HK-2 (cell line): ENCODE results near the gene EFCAB8.

ENCODE experiments used
- DNase-seq: peaks from one replicate; pipeline ENCODE4 v3.0.0-alpha.2; 2018; ENCODE audit not compliant: unreplicated experiment

Gene EFCAB8, protein sequence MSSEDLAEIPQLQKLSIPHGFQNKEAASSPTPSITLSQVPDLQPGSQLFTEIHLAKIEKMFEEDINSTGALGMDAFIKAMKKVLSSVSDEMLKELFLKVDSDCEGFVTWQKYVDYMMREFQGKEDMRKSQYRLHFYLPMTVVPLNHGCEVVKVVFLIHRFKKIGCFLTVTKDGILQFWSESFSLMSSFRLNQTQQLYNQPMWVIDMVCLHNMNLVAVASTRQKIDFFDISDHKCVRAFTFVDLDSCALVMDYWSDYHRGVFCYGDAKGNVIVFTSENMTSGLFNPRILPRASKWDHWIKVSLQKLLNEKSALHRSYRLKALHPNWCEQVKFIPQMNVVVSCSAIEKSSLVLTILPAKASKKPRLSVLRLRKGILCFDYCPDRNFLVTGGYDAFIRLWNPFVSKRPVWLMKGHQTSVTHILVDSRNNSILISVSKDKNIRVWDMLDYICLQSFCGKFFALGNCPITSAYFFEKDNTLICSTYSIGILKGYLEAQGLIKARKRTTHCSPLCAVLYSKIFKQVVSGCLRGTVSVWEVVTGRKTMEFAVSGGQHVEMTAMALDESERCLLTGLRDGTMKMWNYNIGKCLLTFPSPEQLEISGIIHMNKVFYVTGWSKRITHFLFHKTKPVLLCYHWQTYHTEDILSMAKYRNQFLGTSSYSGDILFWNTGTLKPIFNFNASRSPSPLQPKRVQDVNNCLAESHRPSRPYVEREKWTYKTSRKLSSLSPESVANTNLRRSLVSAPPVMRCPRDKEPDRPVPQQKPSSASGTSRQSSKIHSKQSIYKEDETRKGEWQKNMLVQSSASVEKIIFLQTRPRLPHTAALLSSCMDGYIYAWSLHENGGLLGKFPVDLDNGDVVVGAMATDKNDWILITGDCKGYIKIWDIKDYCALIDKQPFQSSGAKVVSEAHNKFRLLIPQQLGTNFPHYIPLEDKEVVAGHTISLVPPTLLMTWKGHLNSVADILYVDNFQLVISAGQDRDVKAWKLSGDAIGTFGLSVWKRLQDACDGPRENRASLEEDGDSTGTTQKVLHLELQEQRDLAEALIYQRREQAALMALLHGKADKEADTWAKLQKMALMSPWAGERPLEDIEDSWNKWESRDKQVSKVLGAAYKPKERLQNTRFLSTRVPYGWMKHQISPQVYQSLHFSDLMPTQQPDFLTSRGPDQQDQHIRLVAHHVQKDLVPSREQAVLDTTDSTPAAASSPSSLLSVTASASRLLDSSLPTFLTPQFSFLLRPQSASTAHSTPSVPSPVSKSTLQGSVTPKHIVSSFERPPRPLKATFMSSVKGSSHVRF

DNA sequence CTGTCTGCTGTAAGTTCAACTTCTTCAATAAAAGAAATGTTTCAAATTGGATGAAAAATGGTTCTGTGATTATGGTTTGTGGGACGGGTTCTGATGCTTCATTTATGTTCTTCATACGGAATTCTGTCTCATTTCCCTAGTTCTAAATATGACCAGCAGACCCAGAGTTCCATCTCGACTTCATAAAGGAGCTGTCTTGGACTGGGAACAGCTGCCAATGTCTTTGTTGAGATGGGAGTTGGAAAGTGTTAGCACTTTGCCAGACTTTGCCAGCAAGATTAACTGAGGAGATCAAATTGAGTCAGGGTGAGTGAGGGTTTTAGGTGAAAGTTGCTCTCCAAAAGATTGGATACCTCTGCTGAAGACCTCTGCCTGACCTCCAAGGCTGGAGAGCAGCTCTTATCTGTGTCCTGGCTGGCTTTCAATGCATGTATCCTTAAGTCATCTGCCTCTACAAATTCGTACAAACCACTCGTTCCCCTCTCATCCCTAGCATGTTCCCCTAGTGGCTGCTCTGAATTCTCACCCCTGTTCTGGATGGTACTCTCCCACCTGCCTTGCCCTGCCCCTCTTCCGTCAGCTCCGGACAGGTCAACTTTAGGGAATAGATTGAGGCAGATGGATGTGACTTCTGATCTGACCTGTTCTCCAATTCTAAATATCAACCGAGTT, at the start of gene EFCAB8:
EFCAB8 (plus strand) TSS at position 223 of the 672 bp plus-strand sequence. CDS start 4,870 bp downstream, outside the sequence.
- no peak for DNase-seq

DNA sequence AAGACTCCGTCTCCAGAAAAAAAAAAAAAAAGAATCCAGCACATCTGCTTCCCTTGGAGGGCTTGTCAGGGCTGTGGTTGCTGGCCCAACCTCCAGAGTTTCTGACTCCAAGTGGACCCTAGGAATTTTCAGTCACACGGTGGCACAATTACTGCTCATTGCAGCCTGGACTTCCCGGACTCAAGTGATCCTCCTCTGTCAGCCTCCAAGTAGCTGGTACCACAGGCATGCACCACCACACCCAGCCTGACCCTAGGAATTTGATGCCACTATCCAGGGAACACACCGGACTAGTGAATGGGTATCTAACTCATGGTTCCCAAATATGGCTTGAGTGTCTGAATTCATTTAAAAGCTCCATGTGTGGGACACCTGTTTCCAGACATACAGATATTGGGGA, 48.8 kb upstream of the EFCAB8 start:
- no peak for DNase-seq

DNA sequence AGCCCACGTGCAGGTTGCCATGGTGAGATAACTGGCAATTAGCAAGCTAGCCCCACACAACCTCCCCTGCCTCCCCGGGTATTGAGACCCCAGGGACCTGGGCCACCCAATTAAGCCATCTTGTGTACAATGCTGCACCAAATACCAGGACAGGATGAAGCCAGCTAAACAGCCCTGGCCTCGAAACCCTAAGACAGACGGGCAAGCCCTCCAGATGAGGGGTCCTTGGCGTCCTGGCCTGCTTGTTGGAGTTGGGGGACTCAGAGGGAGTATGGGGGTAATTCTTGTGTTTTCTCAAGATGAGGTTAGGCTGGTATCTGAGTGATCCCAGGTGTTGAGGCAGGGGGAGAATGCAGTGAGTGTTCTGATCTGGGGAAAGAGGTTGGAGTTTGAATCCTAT, 47.8 kb upstream of the EFCAB8 start:
- DNase-seq: no peak

DNA sequence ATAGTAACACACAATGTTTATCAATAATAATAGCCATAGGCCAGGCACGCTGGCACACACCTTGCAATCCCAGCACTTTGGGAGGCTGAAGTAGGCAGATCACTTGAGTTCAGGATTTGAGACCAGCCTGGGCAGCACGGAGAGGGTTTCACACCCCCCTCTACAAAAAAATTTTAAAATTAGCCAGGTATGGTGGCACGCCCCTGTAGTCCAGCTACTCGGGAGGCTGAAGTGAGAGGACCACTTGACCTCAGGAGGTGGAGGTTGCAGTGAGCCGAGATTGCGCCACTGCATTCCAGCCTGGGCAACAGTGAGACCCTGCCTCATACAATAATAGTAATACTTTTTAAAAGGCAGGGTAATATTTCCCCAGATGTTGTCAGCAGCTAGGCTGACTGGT, 46.8 kb upstream of the EFCAB8 start:
- DNase-seq: no peak

DNA sequence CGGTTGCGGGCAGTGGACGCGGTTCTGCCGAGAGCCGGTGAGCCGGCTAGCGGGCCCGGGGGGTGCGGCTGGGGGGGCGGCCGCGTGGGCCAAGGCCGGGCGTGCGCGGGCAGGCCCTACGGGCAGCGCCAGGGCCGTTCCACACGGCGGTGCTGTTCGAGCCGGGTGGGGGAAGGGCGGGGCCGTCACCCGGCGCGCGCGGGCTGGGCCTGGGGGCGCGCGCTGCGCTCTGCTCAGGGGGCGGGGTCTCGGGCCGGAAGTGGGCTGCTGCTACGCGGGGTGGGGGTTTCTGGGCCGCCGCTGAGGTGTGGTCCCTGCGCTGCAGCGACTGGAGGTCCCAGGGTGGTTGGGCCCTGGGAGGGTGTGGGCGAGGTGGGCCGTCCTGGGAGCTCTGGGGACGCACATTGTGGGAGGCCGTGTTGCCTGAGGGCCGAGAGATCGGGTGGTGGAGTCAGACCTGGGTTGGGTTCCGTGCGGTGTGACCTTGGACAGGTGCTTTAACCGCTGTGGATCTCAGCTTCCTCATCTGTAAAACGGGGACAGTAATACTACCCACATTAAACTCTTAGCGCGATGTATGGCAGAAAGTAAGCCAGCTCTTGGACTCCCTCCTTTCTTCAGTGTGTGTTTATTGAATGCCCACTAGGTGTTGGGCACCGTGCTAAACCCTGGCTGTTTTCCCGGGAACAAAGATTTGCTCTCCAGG, 38.6 kb upstream of the EFCAB8 start:
- DNase-seq: peak; percentile 88

DNA sequence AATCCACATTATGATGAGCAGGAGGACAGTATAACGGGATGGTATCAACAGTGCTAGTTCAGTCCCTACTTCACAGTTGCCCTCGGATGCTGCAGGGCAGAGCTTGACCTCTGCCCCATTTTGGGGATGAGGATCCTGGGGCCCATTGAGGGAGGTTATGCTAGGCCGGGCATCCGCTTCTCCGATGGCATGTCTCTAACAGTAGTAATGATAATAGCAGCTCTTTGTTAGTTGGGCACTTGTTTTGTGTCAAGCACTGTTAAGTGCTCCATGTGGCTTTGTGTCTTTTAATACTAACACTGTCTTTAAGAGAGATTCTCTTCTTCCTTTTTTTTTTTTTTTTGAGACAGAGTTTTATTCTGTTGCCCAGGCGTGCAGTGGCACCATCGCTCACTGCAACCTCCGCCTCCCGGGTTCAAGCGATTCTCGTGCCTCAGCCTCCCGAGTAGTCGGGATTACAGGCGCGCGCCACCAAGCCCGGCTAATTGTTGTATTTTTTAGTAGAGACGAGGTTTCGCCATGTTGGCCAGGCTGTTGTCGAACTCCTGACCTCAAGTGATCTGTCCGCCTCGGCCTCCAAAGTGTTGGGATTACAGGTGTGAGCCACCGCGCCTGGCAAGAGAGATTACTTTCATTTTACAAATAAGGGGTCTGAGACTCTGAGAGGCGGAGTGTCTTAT, 37.9 kb upstream of the EFCAB8 start:
- DNase-seq: no peak

DNA sequence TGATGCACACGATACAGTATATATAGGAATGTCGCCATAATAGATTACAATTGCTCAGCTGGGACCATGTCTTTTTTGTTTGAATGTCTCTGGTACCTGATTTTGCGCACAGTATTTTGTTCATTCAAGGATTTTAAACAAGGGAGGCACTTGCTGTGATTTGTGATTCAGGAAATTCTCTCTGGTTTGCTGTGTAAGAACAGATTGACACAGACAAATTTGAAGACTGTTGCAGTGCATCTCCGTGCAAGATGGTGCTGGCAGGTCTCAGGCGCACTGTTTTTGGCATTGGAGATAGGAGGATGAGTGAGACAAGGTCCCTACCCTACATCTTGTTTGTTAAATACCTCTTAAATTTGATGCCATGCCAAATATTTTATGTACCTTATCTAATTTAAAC, 36.5 kb upstream of the EFCAB8 start:
- no peak for DNase-seq

DNA sequence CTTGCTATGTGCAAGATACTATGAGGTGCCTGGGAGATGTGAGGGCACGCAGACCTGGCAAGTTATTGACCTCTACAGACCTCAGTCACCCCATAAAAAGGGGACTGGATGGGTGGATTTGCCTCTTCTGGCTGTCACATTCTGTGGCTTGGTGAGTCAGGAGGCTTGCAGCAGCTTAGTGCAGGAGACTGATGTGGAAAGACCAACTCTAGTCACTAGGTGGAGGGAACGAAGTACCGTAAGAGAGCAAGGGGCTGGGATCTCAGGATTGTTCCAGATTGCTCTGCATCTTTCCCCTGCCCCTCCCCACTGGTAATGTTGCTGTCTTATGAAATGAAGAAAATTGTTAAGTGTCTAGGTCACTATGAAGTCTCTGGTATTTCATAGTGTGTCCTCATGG, 35.6 kb upstream of the EFCAB8 start:
- peak; percentile 55 for DNase-seq

DNA sequence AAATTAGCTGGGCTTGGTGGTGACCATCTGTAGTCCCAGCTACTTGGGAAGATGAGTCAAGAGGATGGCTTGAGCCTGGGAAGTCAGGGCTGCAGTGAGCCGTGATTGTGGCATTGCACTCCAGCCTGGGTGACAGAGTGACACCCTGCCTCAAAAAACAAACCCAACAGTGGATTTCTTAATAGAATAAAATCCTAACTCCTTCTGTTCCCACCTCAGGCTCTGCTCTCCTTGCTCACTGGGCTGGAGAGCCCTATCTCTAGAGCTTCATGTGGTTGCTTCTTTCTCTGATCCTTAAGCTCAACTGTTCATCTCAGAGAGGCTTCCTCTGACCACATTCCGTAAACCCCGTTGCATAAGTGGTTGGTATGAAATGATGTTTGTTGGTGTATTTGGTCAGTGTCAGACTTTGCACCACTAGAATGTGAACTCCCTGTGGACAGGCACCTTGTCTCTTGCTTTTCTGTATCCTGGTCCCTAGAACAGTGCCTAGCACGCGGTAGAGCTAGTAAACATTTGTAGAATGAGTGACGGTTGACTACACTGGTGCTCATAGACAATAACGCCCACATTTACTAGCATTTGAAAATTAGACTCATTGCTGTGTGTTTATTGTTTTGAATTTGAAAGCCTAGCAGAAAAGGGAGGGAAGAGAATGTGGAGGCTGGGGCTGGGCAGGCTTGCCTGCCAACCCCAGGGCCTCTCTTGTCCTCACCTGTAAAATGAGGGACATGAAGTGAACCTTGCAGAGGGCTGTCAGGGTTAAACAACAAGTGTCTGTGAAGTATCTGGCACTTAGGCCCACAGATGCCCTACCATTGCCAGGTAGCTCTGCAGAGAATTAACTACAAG, 34.8 kb upstream of the EFCAB8 start:
- DNase-seq: no peak

DNA sequence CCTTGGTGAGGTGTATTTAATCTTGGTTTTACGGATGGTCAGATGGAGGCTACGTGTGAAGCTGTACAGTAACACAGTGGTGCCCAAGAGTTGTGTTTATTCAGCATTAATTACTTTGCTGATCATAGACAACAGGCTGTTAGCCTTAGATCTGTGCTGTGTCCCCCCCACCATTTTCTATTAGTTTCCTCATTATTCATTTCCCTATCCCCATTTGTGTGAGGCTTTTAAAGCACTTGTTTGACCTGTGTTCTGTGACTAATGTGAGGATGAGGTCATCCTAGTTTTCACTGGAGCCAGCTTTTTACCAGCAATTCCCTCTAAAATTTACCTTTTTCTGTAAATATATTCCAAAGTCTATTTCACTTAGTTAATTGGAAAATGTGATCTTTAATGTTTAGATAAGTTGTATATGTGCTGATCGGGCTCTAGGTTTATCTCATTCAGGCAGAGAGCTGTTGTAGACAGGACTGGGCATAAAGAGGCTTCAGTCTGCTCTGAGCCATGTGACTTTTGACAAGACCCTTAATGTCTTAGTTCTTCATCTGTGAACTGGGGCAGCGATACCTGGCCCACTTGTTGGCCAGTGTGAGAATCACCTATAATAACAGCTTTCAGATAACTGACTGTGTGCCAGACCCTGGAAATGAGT, 30.6 kb upstream of the EFCAB8 start:
- no peak for DNase-seq

DNA sequence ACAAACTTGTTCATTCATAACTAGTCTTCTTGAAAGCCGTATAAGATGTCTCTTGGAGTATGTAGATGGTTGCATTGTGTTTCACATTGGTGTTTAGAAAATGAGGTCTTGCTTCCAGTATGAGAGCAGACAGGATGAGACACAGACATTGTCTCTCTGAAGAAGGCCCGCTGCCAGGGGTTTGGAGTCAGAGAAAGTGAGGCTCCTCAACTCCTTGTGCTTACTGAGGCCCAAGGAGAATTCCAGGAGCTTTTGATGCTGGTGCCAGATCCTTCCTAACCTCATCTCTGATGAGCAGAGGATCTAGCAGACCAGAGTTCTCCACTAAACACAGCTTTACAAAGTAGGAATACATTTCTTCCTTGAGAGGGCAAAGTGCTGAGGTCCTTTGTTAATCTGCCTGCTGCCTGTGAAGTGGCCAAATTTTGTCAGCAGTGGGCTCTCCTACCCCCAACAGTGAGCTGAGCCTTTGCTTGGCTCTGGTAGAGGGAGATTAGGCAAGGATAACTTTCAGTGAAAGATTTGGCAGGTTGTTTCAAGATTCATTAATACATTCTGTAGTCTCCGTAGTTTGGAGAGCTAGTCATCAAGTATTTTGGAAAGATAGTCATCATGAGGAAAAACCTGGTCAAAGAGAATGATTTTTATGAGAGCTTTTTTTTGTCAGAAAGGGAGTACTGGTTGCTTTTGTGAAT, 29.3 kb upstream of the EFCAB8 start:
- DNase-seq: no peak

DNA sequence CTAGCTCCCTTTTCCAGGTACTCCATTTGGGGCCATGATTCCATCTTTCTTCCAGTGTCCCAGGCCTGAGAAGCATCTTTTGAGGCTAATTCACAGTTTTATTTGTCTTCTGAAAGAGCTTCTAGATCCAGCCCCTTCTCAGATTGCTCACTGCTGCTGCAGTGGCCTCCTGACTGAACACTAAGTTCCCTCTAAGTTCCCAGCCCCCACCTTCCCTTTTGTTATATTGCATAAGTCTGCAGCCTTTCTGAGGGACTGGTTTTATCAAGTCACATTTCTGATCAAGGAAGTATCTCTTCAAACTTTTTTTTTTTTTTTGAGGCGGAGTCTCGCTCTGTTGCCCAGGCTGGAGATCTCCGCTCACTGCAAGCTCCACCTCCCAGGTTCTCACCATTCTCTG, 28.3 kb upstream of the EFCAB8 start:
- no peak for DNase-seq

DNA sequence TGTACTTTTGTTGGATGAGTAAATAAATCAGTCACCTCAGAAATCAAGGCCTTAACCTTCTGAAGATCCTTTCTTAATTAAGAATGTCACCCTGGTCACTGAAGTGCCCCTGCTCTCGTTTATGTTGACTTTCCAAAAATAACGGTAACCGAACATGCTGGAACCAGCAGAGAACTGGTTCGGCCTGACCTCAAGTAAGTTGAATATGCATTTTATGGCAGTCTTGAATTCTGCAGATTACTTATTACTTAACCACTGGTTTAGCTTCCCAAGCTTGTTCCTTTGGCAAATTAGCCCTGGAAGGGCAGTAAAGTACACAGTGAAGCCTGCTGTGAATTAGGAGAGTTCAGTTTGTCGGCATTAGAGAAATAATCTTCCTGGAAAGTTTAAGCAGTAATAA, 26.7 kb upstream of the EFCAB8 start:
- no peak for DNase-seq

DNA sequence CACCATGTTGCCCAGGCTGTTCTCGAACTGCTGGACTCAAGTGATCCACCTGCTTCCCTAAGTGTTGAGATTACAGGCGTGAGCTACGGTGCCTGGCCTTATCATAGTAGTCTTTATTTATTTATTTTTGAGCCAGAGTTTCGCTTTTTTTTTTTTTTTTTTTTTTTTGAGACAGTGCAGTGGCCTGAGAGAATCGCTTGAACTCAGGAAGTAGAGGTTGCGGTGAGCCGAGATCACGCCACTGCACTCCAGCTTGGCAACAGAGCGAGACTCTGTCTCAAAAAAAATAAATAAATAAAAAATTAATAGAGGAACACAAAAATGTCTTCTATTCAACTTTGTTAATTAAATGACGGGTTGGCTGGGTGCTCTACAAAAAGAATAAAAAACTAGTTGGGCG, 26.1 kb upstream of the EFCAB8 start:
- DNase-seq: no peak

DNA sequence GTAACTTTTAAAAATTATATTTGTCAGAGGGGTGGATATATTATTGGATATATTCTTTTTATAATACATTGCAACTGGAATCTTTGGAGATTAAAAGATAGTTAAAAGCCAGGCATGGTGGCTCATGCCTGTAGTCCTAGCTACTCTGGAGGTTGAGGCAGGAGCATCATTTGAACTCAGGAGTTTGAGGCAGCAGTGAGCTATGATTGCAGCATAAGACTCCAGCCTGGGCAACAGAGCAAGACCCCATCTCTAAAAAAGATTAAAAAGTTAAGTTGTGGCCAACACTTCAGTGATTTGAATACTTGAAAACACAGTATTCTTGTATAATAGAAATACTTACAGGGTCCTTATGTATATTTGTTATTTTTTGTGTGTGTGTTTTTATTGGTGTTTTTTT, 23.8 kb upstream of the EFCAB8 start:
- DNase-seq: no peak

DNA sequence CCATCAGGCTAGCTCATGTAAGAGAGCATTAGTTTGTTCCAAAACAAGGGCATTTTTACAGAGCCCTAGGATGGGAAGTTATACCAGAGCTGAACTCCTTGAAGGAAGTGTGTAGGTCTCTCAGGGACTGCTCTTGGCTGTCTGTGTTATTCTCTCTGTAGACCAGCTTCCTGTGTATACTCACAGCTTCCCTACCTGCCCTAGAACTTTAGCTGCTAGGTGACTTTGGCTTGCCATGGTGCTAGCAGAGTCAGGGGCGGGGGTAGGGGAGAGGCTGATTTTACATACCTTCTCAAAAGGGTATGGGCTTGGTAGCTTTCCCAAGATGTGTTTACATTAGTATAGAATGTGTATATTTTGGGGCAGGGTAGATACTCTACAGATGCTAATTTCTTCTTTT, 21.6 kb upstream of the EFCAB8 start:
- no peak for DNase-seq

DNA sequence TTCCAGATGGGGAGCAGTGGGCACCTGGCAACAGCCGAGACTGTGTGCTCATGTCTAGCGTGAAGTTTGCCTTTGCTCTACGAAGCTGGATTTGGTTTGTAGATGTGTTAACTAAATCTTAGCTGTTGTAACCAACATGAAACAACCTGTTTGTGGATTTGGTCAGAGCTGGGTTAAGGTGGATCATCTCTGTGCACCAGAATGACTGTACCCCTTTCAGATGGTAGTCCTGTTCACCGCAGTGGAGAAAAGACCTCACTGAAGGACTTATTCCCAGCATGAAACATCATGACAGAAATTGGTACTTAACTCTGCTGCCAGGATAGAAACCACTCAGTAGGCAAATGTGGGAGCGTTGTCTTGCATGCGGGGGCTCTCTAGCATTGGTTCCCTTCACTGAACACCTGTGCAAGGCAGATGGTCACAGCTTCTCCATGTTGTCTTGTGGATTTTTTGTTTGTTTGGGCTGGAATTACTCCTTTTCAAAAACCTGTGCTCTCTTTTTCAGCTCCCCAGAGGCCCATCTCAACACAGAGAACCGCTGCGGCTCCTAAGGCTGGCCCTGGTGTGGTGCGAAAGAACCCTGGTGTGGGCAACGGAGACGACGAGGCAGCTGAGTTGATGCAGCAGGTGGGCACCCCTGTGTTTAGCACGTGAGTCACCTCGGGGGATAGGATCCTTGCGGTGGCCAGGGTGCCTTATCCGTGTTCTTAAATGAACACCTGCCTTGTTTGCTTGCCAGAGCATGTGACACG, 19.3 kb upstream of the EFCAB8 start:
- DNase-seq: no peak

DNA sequence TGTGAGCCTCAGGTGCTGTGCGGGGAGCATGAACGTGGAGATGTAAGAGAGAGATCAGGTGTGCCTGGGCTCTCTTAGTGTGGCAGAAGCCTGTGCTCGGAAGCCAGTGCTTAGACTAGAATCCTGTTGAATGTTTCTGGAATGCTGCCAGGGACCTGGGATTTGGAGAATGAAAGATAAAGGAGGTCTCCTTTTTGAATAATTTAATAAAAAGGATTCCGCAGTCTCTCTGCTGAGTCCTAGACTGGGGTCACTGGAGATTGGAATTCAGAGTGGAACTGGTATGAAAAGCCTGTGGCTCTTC, 18.8 kb upstream of the EFCAB8 start:
- no peak for DNase-seq
